HG03457 (cell line): ENCODE data around the gene HOXA13.

Experiments used
- ATAC-seq: cut with Tn5 transposase; IDR thresholded peaks from one replicate; pipeline ENCODE4 v1.9.1; 2021; ENCODE audit warnings: moderate number of reproducible peaks; ENCODE audit not compliant: unreplicated experiment

HOXA13 gene

GRCh38 chr7:27208998-27209397 lies 9.1 kb upstream of the HOXA13 start:
- ATAC-seq, result no peak

- ATAC-seq, result no peak
These were observed 7.6 kb upstream of the HOXA13 start for GRCh38 chr7:27207348-27207985.

GRCh38 chr7:27205325-27206280 lies 5.7 kb upstream of the HOXA13 start:
- no peak for ATAC-seq

GRCh38 chr7:27204851-27205322 lies 5.0 kb upstream of the HOXA13 start:
- ATAC-seq, result no peak

GRCh38 chr7:27203964-27204594 lies 4.2 kb upstream of the HOXA13 start:
- no peak for ATAC-seq

GRCh38 chr7:27203365-27203953 lies 3.6 kb upstream of the HOXA13 start:
- no peak for ATAC-seq

- no peak for ATAC-seq
These were observed 2.9 kb upstream of the HOXA13 start for GRCh38 chr7:27202862-27203134.

- ATAC-seq, result no peak
These were observed 2.3 kb upstream of the HOXA13 start for GRCh38 chr7:27202018-27202861.

GRCh38 chr7:27201580-27202017 lies 1.7 kb upstream of the HOXA13 start:
- ATAC-seq, result no peak

GRCh38 chr7:27200761-27201579 lies 1.1 kb upstream of the HOXA13 start:
- no peak for ATAC-seq

- no peak for ATAC-seq
These were observed 755 bp downstream of the HOXA13 start for GRCh38 chr7:27198871-27199801.

- no peak for ATAC-seq
These were observed 1.6 kb downstream of the HOXA13 start for GRCh38 chr7:27198138-27198841.

- no peak for ATAC-seq
These were observed 2.5 kb downstream of the HOXA13 start for GRCh38 chr7:27197137-27198042.

- ATAC-seq, result no peak
These were observed 3.6 kb downstream of the HOXA13 start for GRCh38 chr7:27196287-27196767.

GRCh38 chr7:27194686-27195379 lies 5.1 kb downstream of the HOXA13 start:
- no peak for ATAC-seq

GRCh38 chr7:27194002-27194352 lies 5.9 kb downstream of the HOXA13 start:
- no peak for ATAC-seq
